Measurements from ENCODE around the gene TSPAN33. TPM values are rescaled to one million over a fixed set of nuclear protein-coding genes. Genes with fewer than 3 reads are reported as not detected.

TSPAN33 gene
- total and polyA plus RNA-seq, 2 of the 13 experiments (the other 11 are each of a cell fraction or from before 2014, with no cell fraction given) = 15.3 to 16.5 TPM

DNA sequence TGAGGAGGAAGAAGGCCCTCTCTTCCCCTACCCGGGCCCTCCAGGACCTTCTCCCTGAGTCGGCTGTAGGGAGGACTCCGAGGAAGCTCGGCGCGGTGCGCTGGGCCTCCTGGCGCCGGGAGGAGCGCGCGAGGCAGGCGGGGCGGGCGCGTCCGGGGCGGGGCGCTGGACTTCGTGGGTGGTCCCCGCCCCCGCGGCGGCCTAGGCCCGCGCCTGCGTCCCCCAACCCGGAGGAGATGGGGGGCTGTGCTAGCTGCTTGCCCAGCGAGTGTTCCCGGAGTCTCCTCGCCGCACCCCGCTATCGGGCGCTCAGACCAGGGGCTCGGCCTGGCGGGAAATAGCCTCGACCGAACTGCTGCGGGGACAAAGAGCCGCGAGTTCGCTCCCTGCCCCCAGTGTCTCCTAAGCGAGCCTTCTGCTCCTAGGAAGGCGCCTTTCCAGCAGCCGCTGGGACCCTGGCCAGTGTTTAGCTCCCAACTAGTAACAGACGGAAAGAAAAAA is 24.7 kb downstream of the TSPAN33 start:
- WGBS (ENCODE audit: low lambda C conversion rate) = 97% methylated on average over 29 of the region's 47 CpGs
- FAIRE-seq = no peak
- Histone ChIP-seq H3K4me2 (ENCODE audit: low read depth, low read length) (no peak overlapping the region), H3K79me2 (ENCODE audit: insufficient read depth, low read length) (no peaks in the 10 kb centered on the region), H3K9ac (ENCODE audit: insufficient read depth, low read depth, low read length) (no peak overlapping the region), H3K4me3 (replicated peaks in 1 of 3; ENCODE audit: insufficient read depth in 1 of 3, low read depth in 2 of 3, low read length in 3 of 3) (no peak overlapping the region), H4K20me1 (ENCODE audit: insufficient read depth, low read length) (no peaks in the 10 kb centered on the region), H3K27ac (ENCODE audit: extremely low read length, insufficient read depth, low read length) (no peak overlapping the region), H3K27me3 (ENCODE audit: control insufficient read depth in 1 of 2, insufficient read depth in 2 of 2, low read length in 2 of 2) (no peaks in the 10 kb centered on the region), H2AFZ (ENCODE audit: low read length) (no peak overlapping the region), H3K4me1 (ENCODE audit: insufficient read depth, low read length) (no peaks in the 10 kb centered on the region), H3K36me3 (replicated peaks in 1 of 2; ENCODE audit: control insufficient read depth in 1 of 2, insufficient read depth in 2 of 2, low read length in 2 of 2) (no peaks in the 10 kb centered on the region; a peak in 1 of 5 replicates), H3K9me3 (ENCODE audit: low read length) (no peaks in the 10 kb centered on the region)
- ChIA-PET CTCF (ENCODE audit: low intra/inter-chr PET ratio, low total read pairs) (no interaction called here), POLR2A (no interaction called here)
- TF ChIP-seq, protein P1, sequence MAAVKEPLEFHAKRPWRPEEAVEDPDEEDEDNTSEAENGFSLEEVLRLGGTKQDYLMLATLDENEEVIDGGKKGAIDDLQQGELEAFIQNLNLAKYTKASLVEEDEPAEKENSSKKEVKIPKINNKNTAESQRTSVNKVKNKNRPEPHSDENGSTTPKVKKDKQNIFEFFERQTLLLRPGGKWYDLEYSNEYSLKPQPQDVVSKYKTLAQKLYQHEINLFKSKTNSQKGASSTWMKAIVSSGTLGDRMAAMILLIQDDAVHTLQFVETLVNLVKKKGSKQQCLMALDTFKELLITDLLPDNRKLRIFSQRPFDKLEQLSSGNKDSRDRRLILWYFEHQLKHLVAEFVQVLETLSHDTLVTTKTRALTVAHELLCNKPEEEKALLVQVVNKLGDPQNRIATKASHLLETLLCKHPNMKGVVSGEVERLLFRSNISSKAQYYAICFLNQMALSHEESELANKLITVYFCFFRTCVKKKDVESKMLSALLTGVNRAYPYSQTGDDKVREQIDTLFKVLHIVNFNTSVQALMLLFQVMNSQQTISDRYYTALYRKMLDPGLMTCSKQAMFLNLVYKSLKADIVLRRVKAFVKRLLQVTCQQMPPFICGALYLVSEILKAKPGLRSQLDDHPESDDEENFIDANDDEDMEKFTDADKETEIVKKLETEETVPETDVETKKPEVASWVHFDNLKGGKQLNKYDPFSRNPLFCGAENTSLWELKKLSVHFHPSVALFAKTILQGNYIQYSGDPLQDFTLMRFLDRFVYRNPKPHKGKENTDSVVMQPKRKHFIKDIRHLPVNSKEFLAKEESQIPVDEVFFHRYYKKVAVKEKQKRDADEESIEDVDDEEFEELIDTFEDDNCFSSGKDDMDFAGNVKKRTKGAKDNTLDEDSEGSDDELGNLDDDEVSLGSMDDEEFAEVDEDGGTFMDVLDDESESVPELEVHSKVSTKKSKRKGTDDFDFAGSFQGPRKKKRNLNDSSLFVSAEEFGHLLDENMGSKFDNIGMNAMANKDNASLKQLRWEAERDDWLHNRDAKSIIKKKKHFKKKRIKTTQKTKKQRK (IDR thresholded peaks at IDR 0.05; ENCODE audit: low read length) = no peak
- TF ChIP-seq AKAP8 (CRISPR knock-in tag; IDR thresholded peaks at IDR 0.05) = no peak
- TF ChIP-seq SYNCRIP (IDR thresholded peaks at IDR 0.05; ENCODE audit: insufficient read depth, low read depth, low read length) = no peak
- TF ChIP-seq, protein P2, sequence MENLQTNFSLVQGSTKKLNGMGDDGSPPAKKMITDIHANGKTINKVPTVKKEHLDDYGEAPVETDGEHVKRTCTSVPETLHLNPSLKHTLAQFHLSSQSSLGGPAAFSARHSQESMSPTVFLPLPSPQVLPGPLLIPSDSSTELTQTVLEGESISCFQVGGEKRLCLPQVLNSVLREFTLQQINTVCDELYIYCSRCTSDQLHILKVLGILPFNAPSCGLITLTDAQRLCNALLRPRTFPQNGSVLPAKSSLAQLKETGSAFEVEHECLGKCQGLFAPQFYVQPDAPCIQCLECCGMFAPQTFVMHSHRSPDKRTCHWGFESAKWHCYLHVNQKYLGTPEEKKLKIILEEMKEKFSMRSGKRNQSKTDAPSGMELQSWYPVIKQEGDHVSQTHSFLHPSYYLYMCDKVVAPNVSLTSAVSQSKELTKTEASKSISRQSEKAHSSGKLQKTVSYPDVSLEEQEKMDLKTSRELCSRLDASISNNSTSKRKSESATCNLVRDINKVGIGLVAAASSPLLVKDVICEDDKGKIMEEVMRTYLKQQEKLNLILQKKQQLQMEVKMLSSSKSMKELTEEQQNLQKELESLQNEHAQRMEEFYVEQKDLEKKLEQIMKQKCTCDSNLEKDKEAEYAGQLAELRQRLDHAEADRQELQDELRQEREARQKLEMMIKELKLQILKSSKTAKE (CRISPR knock-in tag; IDR thresholded peaks at IDR 0.05; ENCODE audit: borderline replicate concordance) = no peak
- no peak for TF ChIP-seq ZNF256 (CRISPR knock-in tag; conservative IDR thresholded peaks at IDR 0.05)
- no peak for TF ChIP-seq AGO2 (optimal IDR thresholded peaks at IDR 0.05; ENCODE audit: low read depth, low read length)
- in situ Hi-C loops (cut with HindIII; ENCODE audit: extremely low pct_ligation_motif_present, low pct_unique_long_range_greater_than_20kb) = no loop called here
- intact Hi-C loops (cut with micrococcal nuclease; ENCODE audit: unreplicated experiment) = no loop called here
- no TSS peak for BruUV-seq (replicated peaks)
- ATAC-seq = no peak
- DNase-seq (ENCODE audit: low spot score) = no peak

All from HepG2 (cell line).